AG09309 (cell line): ENCODE results near the gene SEZ6L.

Experiments
- DNase-seq: peaks from one replicate; pipeline ENCODE4 v3.0.0-alpha.2; 2010; ENCODE audit warnings: low read depth
- H3K4me3 ChIP-seq: 2 replicates; pipeline ENCODE4 v1.5.1; 2011; ENCODE audit warnings: mild to moderate bottlenecking, low read depth, low read length, moderate library complexity; ENCODE audit not compliant: control insufficient read depth
- TF ChIP-seq, protein P1 (sequence below): IDR thresholded peaks from 2 replicates; pipeline ENCODE4 v1.5.1; 2011; ENCODE audit warnings: mild to moderate bottlenecking, low read depth, low read length, inconsistent platforms; ENCODE audit not compliant: insufficient read depth, control insufficient read depth; ENCODE audit errors: missing control alignments

SEZ6L gene

DNA sequence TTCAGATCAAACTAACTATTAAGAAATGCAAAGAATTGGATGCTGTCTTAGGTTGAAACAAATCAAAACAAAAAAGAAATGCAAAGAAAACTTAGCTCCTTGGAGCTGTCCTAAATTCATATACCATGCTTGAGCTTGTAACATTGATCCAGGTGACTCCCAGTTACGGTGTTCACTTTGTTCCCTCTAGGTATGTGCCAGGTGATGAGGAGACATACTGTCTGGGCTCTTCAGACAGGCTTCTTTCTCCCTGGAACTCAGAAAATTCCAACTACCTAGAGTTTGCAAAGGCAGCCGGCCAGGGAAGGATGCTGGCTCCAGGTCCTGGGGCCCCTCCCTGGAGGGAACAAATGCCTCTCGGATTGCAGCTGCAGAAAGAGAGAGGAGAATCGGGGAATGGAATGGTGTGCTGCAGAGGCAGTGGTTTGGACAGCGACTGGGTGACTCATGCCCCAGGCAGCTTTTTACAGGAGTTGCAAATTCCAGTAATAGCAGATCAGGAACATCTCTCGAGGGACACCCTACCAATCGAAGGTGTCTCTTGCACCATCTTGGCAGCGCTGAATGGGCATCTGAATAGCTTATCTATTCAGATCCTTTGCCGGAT lies 247.5 kb downstream of the SEZ6L start:
- DNase-seq: peak; percentile 40
- TF ChIP-seq, protein P1, sequence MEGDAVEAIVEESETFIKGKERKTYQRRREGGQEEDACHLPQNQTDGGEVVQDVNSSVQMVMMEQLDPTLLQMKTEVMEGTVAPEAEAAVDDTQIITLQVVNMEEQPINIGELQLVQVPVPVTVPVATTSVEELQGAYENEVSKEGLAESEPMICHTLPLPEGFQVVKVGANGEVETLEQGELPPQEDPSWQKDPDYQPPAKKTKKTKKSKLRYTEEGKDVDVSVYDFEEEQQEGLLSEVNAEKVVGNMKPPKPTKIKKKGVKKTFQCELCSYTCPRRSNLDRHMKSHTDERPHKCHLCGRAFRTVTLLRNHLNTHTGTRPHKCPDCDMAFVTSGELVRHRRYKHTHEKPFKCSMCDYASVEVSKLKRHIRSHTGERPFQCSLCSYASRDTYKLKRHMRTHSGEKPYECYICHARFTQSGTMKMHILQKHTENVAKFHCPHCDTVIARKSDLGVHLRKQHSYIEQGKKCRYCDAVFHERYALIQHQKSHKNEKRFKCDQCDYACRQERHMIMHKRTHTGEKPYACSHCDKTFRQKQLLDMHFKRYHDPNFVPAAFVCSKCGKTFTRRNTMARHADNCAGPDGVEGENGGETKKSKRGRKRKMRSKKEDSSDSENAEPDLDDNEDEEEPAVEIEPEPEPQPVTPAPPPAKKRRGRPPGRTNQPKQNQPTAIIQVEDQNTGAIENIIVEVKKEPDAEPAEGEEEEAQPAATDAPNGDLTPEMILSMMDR: no peak
- no peak overlapping the region for H3K4me3 ChIP-seq

DNA sequence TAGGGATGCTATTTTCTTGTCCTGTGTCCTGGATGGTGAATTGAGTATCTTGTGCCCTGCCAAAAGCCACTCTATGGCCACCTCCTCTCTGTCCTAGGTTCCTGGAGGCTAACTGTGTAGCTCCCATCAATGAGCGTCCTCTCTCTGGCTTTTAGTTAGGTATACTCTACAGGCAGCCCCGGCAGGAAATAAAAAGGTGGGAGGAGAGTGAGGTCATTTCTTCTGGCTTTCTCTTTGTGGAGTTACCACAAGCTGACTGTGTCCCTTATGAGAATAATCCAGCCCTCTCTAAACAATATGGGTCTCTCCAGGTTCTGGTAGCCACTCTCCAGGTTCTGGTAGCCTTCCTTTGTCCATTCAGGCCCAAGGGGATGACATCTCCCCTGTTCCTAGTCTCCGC lies 248.1 kb downstream of the SEZ6L start:
- no peak overlapping the region for H3K4me3 ChIP-seq
- TF ChIP-seq, protein P1: no peak
- DNase-seq: no peak

DNA sequence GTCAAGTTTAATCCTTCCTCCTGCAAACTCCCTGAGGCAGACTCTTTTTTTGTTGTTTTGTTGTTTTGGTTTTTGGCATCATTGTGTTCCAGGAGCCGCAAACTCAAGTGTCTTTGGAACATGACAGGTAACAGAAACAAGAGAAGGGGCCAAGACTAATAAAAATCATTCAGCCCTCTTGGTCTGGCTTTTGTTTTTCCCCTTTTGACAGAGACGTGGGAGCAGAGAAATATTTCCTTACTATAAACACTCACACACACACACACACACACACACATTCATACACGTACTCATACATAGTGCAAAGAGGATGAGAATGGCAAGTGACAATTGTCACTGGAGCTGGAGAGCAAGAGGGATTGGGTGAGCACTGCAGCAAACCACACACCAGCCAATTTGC lies 249.4 kb downstream of the SEZ6L start:
- TF ChIP-seq, protein P1: no peak

DNA sequence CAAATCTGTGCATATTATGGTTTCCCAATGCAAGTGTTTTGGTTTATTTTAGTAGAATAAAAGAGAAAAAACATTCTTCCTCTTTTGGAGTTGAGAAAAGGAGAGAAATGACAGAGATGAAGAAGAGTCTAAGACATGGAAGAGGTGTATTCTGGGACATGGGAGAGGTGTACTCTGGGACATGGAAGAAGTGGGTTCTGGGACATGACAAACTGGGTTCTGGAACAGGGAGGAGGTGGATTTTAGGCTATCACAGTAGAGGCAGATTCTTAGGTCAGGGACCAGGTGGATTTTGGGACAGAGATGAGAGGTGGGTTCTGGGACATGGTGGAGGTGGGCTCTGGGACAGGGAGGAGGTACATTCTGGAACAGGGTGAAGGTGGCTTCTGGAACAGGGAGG lies 257.7 kb downstream of the SEZ6L start:
- H3K4me3 ChIP-seq: no peak overlapping the region
- TF ChIP-seq, protein P1: no peak
- DNase-seq: no peak

More for the DNA sequence above, 249.4 kb downstream of the SEZ6L start:
- H3K4me3 ChIP-seq: no peak overlapping the region
- DNase-seq: no peak

DNA sequence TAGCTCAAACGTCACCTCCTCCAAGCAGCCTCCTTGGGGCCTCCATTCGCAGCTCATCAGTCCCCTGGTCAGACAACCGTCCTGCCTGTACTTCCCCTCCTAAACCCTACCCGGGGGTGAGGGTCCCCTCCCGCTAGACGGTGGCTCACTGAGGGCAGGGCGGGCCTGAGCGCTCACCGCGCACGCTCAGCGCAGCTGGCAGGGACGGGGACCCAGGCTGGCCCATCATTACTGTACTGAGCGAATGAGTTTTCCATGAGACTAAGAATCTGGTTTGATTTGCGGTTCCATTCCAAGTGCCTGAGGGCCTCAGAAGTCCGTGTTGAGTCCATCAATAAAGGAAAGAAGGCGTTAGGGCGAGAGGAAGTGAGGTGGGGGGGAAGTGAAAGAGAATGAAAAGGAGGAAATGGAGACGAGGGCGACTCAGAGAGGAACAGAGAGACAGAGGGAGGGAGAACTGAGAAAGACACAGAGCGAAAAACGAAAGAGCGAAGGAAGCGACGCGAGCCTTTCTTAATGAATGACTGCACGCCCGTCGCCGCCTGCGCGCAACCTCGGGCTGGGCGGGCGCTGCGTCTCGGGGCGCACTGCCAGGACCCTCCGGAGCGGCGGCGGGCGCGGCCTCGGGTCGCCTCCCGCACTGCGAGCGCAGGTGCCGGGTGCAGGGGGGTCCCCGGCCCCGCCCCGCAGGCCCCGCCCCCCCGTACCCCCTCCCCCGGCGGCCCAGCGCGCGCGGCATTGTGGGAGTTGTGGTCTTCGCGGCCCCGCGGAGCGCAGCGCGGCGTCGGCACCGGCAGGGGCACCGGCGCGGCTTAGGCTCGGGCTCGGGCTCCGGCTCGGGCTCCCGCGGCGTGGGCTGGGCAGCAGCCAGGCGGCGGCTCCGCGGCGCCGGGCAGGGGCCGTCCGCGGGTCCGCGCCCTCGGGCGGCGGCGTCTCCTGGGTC lies 259.5 kb downstream of the SEZ6L start, which contains the start of gene ASPHD2:
Gene ASPHD2 (plus strand): TSS at position 746 of the 943 bp plus-strand sequence. CDS start 4,356 bp downstream, outside the sequence.
- no peak for DNase-seq
- peak within 1 kb of the TSS; percentile 71 for H3K4me3 ChIP-seq
- TF ChIP-seq, protein P1: no peak

DNA sequence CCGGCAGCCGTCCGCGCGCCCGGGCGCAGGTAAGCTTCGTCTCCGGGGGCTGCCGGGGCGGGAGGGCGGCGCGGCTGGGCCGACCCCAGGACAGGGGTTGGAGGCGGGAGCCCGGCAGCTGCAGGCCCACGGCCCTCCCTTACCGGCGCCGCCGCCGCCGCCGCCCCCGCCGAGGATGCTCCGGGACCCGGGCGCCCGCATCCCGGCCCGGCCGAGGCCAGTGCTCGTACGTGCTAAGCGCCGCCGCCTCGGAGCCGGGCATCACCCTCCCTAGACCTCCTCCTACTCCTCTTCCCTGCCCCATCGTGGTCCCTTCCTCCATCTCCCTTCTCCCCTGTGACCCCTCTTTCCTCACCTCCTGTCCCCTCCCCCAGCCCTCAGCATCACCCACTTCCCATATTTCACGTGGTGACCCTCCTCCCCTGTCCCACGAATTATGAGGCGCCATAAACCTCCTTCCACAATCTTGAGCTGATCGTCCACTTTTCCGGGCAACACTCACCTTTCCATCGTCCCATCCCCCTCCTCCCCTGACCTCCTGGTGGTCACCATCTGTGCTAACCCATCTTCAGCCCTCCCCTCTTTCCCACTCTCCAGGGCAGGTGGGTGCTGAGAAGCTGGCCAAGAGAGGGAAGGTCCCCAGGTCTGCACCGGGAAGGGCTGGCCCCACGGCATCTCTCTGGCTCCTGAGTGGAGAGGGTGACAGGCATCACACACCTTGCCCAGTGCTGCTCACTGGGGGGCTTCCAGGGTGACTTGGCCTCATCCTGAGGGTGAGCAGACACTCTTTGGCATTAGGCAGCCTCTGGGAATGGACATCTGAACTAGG lies 260.4 kb downstream of the SEZ6L start:
- DNase-seq: no peak
- H3K4me3 ChIP-seq: peak overlapping the region; percentile 48
- TF ChIP-seq, protein P1: no peak
